MM.1S (cell line): Measurements from ENCODE around the gene TARBP2.

Source experiments
- DNase-seq: peaks from one replicate; pipeline ENCODE4 v3.0.0-alpha.2; 2015
- H2AFZ ChIP-seq: fragments of 300-600 bp; sonication (generic); 2 replicates; pipeline ENCODE4 v1.6.0; 2016; ENCODE audit warnings: antibody characterized with exemption, low read length
- H3F3A ChIP-seq: fragments of 300-600 bp; sonication (generic); 2 replicates; pipeline ENCODE4 v1.6.1; 2016; ENCODE audit warnings: mild to moderate bottlenecking, antibody characterized with exemption, low read length, moderate library complexity, mixed read lengths; ENCODE audit not compliant: insufficient read depth
- H3K27ac ChIP-seq: fragments of 300-600 bp; sonication (generic); 2 replicates; pipeline ENCODE4 v1.5.1; 2016; ENCODE audit warnings: mild to moderate bottlenecking, low read length
- H3K27me3 ChIP-seq: fragments of 300-600 bp; sonication (generic); replicated peaks from 2 replicates; pipeline ENCODE4 v1.6.0; 2016; ENCODE audit warnings: low read length; ENCODE audit not compliant: insufficient read depth
- H3K36me3 ChIP-seq: fragments of 300-600 bp; sonication (generic); replicated peaks from 2 replicates; pipeline ENCODE4 v1.6.1; 2016; ENCODE audit warnings: mild to moderate bottlenecking, low read length, mixed read lengths; ENCODE audit not compliant: insufficient read depth
- H3K4me1 ChIP-seq: fragments of 300-600 bp; sonication (generic); 2 replicates; pipeline ENCODE4 v1.6.1; 2016; ENCODE audit warnings: low read length, mixed read lengths
- H3K4me2 ChIP-seq: fragments of 300-600 bp; sonication (generic); 2 replicates; pipeline ENCODE4 v1.6.0; 2016; ENCODE audit warnings: low read depth, low read length
- H3K4me3 ChIP-seq: fragments of 300-600 bp; sonication (generic); 2 replicates; pipeline ENCODE4 v1.5.1; 2016; ENCODE audit warnings: low read length, mixed read lengths
- H3K79me2 ChIP-seq: fragments of 300-600 bp; sonication (generic); 2 replicates; pipeline ENCODE4 v1.6.1; 2016; ENCODE audit warnings: mixed run types, low read length, mixed read lengths
- H3K9ac ChIP-seq: fragments of 300-600 bp; sonication (generic); 2 replicates; pipeline ENCODE4 v1.6.1; 2016; ENCODE audit warnings: low read length, mixed read lengths
- H3K9me2 ChIP-seq: fragments of 300-600 bp; sonication (generic); replicated peaks from 2 replicates; pipeline ENCODE4 v1.6.1; 2016; ENCODE audit warnings: mild to moderate bottlenecking, low read length, mixed read lengths; ENCODE audit not compliant: insufficient read depth
- H3K9me3 ChIP-seq: fragments of 300-600 bp; sonication (generic); replicated peaks from 2 replicates; pipeline ENCODE4 v1.6.1; 2016; ENCODE audit warnings: mild to moderate bottlenecking, low read length, mixed read lengths; ENCODE audit not compliant: insufficient read depth
- H4K20me1 ChIP-seq: fragments of 300-600 bp; sonication (generic); 2 replicates; pipeline ENCODE4 v1.6.1; 2016; ENCODE audit warnings: mild to moderate bottlenecking, low read length, moderate library complexity, mixed read lengths; ENCODE audit not compliant: insufficient read depth
- CTCF ChIP-seq: fragments of 300-600 bp; sonication (generic); IDR thresholded peaks from 2 replicates; pipeline ENCODE4 v1.5.1; 2016; ENCODE audit warnings: antibody characterized with exemption, low read length, mixed read lengths
- EZH2 ChIP-seq: fragments of 300-600 bp; sonication (generic); optimal IDR thresholded peaks from 2 replicates; pipeline ENCODE3; 2017; ENCODE audit warnings: low read depth, mild to moderate bottlenecking, antibody characterized with exemption, low read length, mixed read lengths
- EZH2phosphoT487 ChIP-seq: fragments of 300-600 bp; sonication (generic); IDR thresholded peaks from 2 replicates; pipeline ENCODE4 v1.6.1; 2018; ENCODE audit warnings: antibody characterized with exemption, low read length

Gene TARBP2

GRCh38 chr12:53499266-53500141 lies 1.6 kb upstream of the TARBP2 start, which contains the start of gene MAP3K12:
MAP3K12 (minus strand) TSS chr12:53499458; CDS start chr12:53487391, 12,067 bp downstream.
- no peak; the same call in 1 of the 2 replicates for TF ChIP-seq CTCF
- peak; percentile 56 for DNase-seq
- no peaks in the 10 kb centered on the region for H3K27me3 ChIP-seq
- H2AFZ ChIP-seq = peak within 1 kb of the TSS; percentile 56
- peak within 1 kb of the TSS; percentile 88 for H3K27ac ChIP-seq
- H3F3A ChIP-seq = peaks cover 9% of the 10 kb centered on the region
- peak within 1 kb of the TSS; percentile 78 for H3K9ac ChIP-seq
- H3K36me3 ChIP-seq = no peaks in the 10 kb centered on the region
- H3K4me3 ChIP-seq = peak within 1 kb of the TSS; percentile 84
- peaks cover 57% of the 10 kb centered on the region for H3K79me2 ChIP-seq
- no peaks in the 10 kb centered on the region for H3K9me2 ChIP-seq
- H3K4me2 ChIP-seq = peak within 1 kb of the TSS; percentile 99
- no peaks in the 10 kb centered on the region for H4K20me1 ChIP-seq
- peaks cover 13% of the 10 kb centered on the region for H3K4me1 ChIP-seq
- no peaks in the 10 kb centered on the region for H3K9me3 ChIP-seq

- Histone ChIP-seq H3K36me3 (no peaks in the 10 kb centered on the region), H3K27ac (peak overlapping the region; percentile 88), H2AFZ (peak overlapping the region; percentile 44; the same call in 1 of the 2 replicates), H3K4me1 (peaks cover 13% of the 10 kb centered on the region), H3K9me3 (no peaks in the 10 kb centered on the region), H3K79me2 (peaks cover 57% of the 10 kb centered on the region), H3K4me3 (peak overlapping the region; percentile 84), H3K4me2 (peak overlapping the region; percentile 99), H3F3A (peaks cover 9% of the 10 kb centered on the region), H3K9ac (peak overlapping the region; percentile 78), H4K20me1 (no peaks in the 10 kb centered on the region), H3K27me3 (no peaks in the 10 kb centered on the region), H3K9me2 (no peaks in the 10 kb centered on the region)
- TF ChIP-seq EZH2 (no peak), EZH2phosphoT487 (no peak), CTCF (no peak)
- DNase-seq = no peak
These were observed 824 bp upstream of the TARBP2 start for GRCh38 chr12:53500142-53500775.

- Histone ChIP-seq H3K4me1 (peaks cover 13% of the 10 kb centered on the region), H2AFZ (peak overlapping the region; percentile 86)
These were observed 615 bp downstream of the TARBP2 start for GRCh38 chr12:53501615-53502181.

More at GRCh38 chr12:53501615-53502181, 615 bp downstream of the TARBP2 start:
- H3K79me2 ChIP-seq = peaks cover 49% of the 10 kb centered on the region
- no peaks in the 10 kb centered on the region for H4K20me1 ChIP-seq
- H3K27ac ChIP-seq = peak overlapping the region; percentile 88
- peak overlapping the region; percentile 84 for H3K4me3 ChIP-seq
- peak overlapping the region; percentile 100 for H3K4me2 ChIP-seq
- peak overlapping the region; percentile 96 for H3K9ac ChIP-seq
- DNase-seq = no peak
- H3F3A ChIP-seq = peaks cover 9% of the 10 kb centered on the region
- no peaks in the 10 kb centered on the region for H3K27me3 ChIP-seq
- H3K36me3 ChIP-seq = no peaks in the 10 kb centered on the region
- TF ChIP-seq EZH2phosphoT487 = no peak
- TF ChIP-seq EZH2 = no peak
- TF ChIP-seq CTCF = no peak
- H3K9me2 ChIP-seq = no peaks in the 10 kb centered on the region
- no peaks in the 10 kb centered on the region for H3K9me3 ChIP-seq
